ENCODE measurements around the gene HOXA7.

The HOXA7 gene

GRCh38 chr7:27194002-27194352 is 37.5 kb upstream of the HOXA7 start:
- H3K4me2 ChIP-seq (ENCODE audit: low read length) = no peak overlapping the region
- H3K36me3 ChIP-seq (ENCODE audit: control insufficient read depth, low read length) = no peaks in the 10 kb centered on the region
- H3K79me2 ChIP-seq (ENCODE audit: control insufficient read depth, low read length) = no peaks in the 10 kb centered on the region
- no peak overlapping the region for H3K27ac ChIP-seq (ENCODE audit: low read depth, low read length)
- H4K20me1 ChIP-seq (ENCODE audit: control insufficient read depth, insufficient read depth, low read depth, low read length) = 0 out of 2 replicates have a peak, but pooled peaks cover 8% of the 10 kb centered on the region
- peaks cover 2% of the 10 kb centered on the region; the same call in 1 of the 2 replicates for H3F3A ChIP-seq (ENCODE audit: control insufficient read depth, insufficient read depth)
- no peaks in the 10 kb centered on the region for H3K9me3 ChIP-seq (ENCODE audit: control insufficient read depth, insufficient read depth, low read length)
- no peaks in the 10 kb centered on the region for H3K9me2 ChIP-seq (replicated peaks; ENCODE audit: control insufficient read depth, low read length)
- H3K27me3 ChIP-seq (ENCODE audit: control insufficient read depth, low read length) = peaks cover 94% of the 10 kb centered on the region
- H3K4me3 ChIP-seq (ENCODE audit: low read length) = no peak overlapping the region
- TF ChIP-seq, protein P1, sequence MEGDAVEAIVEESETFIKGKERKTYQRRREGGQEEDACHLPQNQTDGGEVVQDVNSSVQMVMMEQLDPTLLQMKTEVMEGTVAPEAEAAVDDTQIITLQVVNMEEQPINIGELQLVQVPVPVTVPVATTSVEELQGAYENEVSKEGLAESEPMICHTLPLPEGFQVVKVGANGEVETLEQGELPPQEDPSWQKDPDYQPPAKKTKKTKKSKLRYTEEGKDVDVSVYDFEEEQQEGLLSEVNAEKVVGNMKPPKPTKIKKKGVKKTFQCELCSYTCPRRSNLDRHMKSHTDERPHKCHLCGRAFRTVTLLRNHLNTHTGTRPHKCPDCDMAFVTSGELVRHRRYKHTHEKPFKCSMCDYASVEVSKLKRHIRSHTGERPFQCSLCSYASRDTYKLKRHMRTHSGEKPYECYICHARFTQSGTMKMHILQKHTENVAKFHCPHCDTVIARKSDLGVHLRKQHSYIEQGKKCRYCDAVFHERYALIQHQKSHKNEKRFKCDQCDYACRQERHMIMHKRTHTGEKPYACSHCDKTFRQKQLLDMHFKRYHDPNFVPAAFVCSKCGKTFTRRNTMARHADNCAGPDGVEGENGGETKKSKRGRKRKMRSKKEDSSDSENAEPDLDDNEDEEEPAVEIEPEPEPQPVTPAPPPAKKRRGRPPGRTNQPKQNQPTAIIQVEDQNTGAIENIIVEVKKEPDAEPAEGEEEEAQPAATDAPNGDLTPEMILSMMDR (IDR thresholded peaks at IDR 0.05; ENCODE audit: low read depth, low read length, poor library complexity, severe bottlenecking) = no peak
- TF ChIP-seq EZH2phosphoT487 (IDR thresholded peaks at IDR 0.05; ENCODE audit: borderline replicate concordance, low read length) = no peak
- H3K4me1 ChIP-seq (ENCODE audit: control insufficient read depth, low read length) = peaks cover 8% of the 10 kb centered on the region

- peak overlapping the region; percentile 12; the same call in 1 of the 2 replicates for H3K4me3 ChIP-seq (ENCODE audit: low read length)
- 0 out of 2 replicates have a peak, but pooled peaks cover 8% of the 10 kb centered on the region for H4K20me1 ChIP-seq (ENCODE audit: control insufficient read depth, insufficient read depth, low read depth, low read length)
- peak; percentile 10; the same call in 1 of the 2 replicates for TF ChIP-seq EZH2phosphoT487 (IDR thresholded peaks at IDR 0.05; ENCODE audit: borderline replicate concordance, low read length)
- TF ChIP-seq, protein P1 (IDR thresholded peaks at IDR 0.05; ENCODE audit: low read depth, low read length, poor library complexity, severe bottlenecking) = no peak
- H3K79me2 ChIP-seq (ENCODE audit: control insufficient read depth, low read length) = no peaks in the 10 kb centered on the region
- H3K9me2 ChIP-seq (replicated peaks; ENCODE audit: control insufficient read depth, low read length) = no peaks in the 10 kb centered on the region
- H3K9me3 ChIP-seq (ENCODE audit: control insufficient read depth, insufficient read depth, low read length) = no peaks in the 10 kb centered on the region
- peak overlapping the region; percentile 38; the same call in 1 of the 2 replicates for H3K4me2 ChIP-seq (ENCODE audit: low read length)
- no peaks in the 10 kb centered on the region for H3K36me3 ChIP-seq (ENCODE audit: control insufficient read depth, low read length)
- peaks cover 94% of the 10 kb centered on the region for H3K27me3 ChIP-seq (ENCODE audit: control insufficient read depth, low read length)
- H3F3A ChIP-seq (ENCODE audit: control insufficient read depth, insufficient read depth) = peaks cover 2% of the 10 kb centered on the region; the same call in 1 of the 2 replicates
- H3K4me1 ChIP-seq (ENCODE audit: control insufficient read depth, low read length) = peaks cover 13% of the 10 kb centered on the region
- no peak overlapping the region for H3K27ac ChIP-seq (ENCODE audit: low read depth, low read length)
Observed at GRCh38 chr7:27193335-27194001, 37.0 kb upstream of the HOXA7 start.

- peaks cover 2% of the 10 kb centered on the region; the same call in 1 of the 2 replicates for H3F3A ChIP-seq (ENCODE audit: control insufficient read depth, insufficient read depth)
- no peak; the same call in 1 of the 2 replicates for TF ChIP-seq EZH2phosphoT487 (IDR thresholded peaks at IDR 0.05; ENCODE audit: borderline replicate concordance, low read length)
- TF ChIP-seq, protein P1 (IDR thresholded peaks at IDR 0.05; ENCODE audit: low read depth, low read length, poor library complexity, severe bottlenecking) = no peak
- H3K4me1 ChIP-seq (ENCODE audit: control insufficient read depth, low read length) = peaks cover 19% of the 10 kb centered on the region
- no peaks in the 10 kb centered on the region for H3K9me3 ChIP-seq (ENCODE audit: control insufficient read depth, insufficient read depth, low read length)
- H4K20me1 ChIP-seq (ENCODE audit: control insufficient read depth, insufficient read depth, low read depth, low read length) = 0 out of 2 replicates have a peak, but pooled peaks cover 8% of the 10 kb centered on the region
- no peak overlapping the region for H3K27ac ChIP-seq (ENCODE audit: low read depth, low read length)
- H3K36me3 ChIP-seq (ENCODE audit: control insufficient read depth, low read length) = no peaks in the 10 kb centered on the region
- no peaks in the 10 kb centered on the region for H3K79me2 ChIP-seq (ENCODE audit: control insufficient read depth, low read length)
- peak overlapping the region; percentile 12; the same call in 1 of the 2 replicates for H3K4me3 ChIP-seq (ENCODE audit: low read length)
- H3K4me2 ChIP-seq (ENCODE audit: low read length) = peak overlapping the region; percentile 38
- H3K9me2 ChIP-seq (replicated peaks; ENCODE audit: control insufficient read depth, low read length) = no peaks in the 10 kb centered on the region
- H3K27me3 ChIP-seq (ENCODE audit: control insufficient read depth, low read length) = peaks cover 94% of the 10 kb centered on the region
Observed at GRCh38 chr7:27192546-27193334, 36.3 kb upstream of the HOXA7 start.
